ENCODE data around the gene LCLAT1.

- no peak for TF ChIP-seq POLR2A (IDR thresholded peaks at IDR 0.05; ENCODE audit: low read length)
- no peak for TF ChIP-seq GATA1 (IDR thresholded peaks at IDR 0.05; ENCODE audit: low read depth, low read length)
These were observed 94.6 kb downstream of the LCLAT1 start for GRCh38 chr2:30541680-30542079.

All from erythroblast (primary cell).